Thyroid gland (tissue), 4 donors: ENCODE measurements around the gene SLC13A3. TPM values are rescaled to one million over a fixed set of nuclear protein-coding genes. Genes with fewer than 3 reads are reported as not detected.

Experiments used
- DNase-seq, 2 donors: peaks; one replicate each; pipeline ENCODE4 v3.0.0-alpha.2; 2019
- H3K27ac ChIP-seq, 3 donors: fragments of 200-600 bp; sonication (generic); 1 replicate in 2 of 3; 2 replicates in 1 of 3; pipeline ENCODE4 v1.5.1; 2016 to 2019; ENCODE audit warnings: mild to moderate bottlenecking in 1 of 3, moderate library complexity in 1 of 3
- H3K27me3 ChIP-seq: fragments of 200-600 bp; sonication (generic); one replicate; pipeline ENCODE4 v1.5.1; 2019
- H3K36me3 ChIP-seq, 2 donors: fragments of 200-600 bp; sonication (generic); one replicate each; pipeline ENCODE4 v1.5.1; 2016 to 2019
- H3K4me1 ChIP-seq, 2 donors: fragments of 200-600 bp; sonication (generic); one replicate each; pipeline ENCODE4 v1.5.1; 2017 to 2019
- H3K4me3 ChIP-seq, 3 donors: fragments of 200-600 bp; sonication (generic); replicated peaks in 1 of 3; 1 replicate in 2 of 3; 2 replicates in 1 of 3; pipeline ENCODE4 v1.5.1; 2016; ENCODE audit warnings: mild to moderate bottlenecking in 1 of 3
- H3K9me3 ChIP-seq: fragments of 200-600 bp; sonication (generic); one replicate; pipeline ENCODE4 v1.5.1; 2017
- CTCF ChIP-seq, 6 experiments: fragments of 200-600 bp in 3 of 6; fragments of 450-650 bp in 3 of 6; sonication (generic) in 3 of 6; IDR thresholded peaks; one replicate each; pipeline ENCODE4 v1.5.1; 2016 to 2019; ENCODE audit warnings: antibody characterized with exemption in 6 of 6, mild to moderate bottlenecking in 2 of 6, inconsistent platforms in 1 of 6, moderate library complexity in 1 of 6
- POLR2A ChIP-seq, 2 donors: fragments of 450-650 bp; IDR thresholded peaks; one replicate each; pipeline ENCODE4 v1.6.1; 2017; ENCODE audit warnings: antibody characterized with exemption in 2 of 2, mild to moderate bottlenecking in 2 of 2, moderate library complexity in 1 of 2
- WGBS, 2 donors: methylation state at CpG; one replicate each; pipeline ENCODE4 v1.1.5; 2017; 5-methylcytosine and 5-hydroxymethylcytosine counted together
- intact Hi-C: fragments of 100-400 bp; cut with DNase I; formaldehyde crosslinking; loops from one replicate; pipeline ENCODE4 v1.15.1; 2023
- total RNA-seq, 4 donors: library from RNA; depleted of rRNA; stranded (reverse); fragments of >200 nt; gene quantifications; one replicate each; pipeline ENCODE4 v1.2.3, GENCODE V29; 2016

Gene SLC13A3
- total RNA-seq, 4 donors from 2014 or later = 1.8 to 4.2 (median 2.1) TPM

GRCh38 chr20:46545077-46545826, 106.0 kb downstream of the SLC13A3 start:
- no peaks in the 10 kb centered on the region for H3K27me3 ChIP-seq
- H3K27ac ChIP-seq = no peak overlapping the region
- intact Hi-C loops = no loop called here
- H3K36me3 ChIP-seq = no peaks in the 10 kb centered on the region
- H3K4me1 ChIP-seq = no peaks in the 10 kb centered on the region
- no peak overlapping the region for H3K4me3 ChIP-seq
- TF ChIP-seq CTCF (IDR thresholded peaks at IDR 0.05) (no peak), POLR2A (IDR thresholded peaks at IDR 0.05) (no peak)
- 82 to 88% methylated on average over 8 to 13 of the region's 14 CpGs for WGBS, 2 donors
- H3K9me3 ChIP-seq = no peaks in the 10 kb centered on the region
- no peak for DNase-seq

- Histone ChIP-seq H3K27ac (no peak overlapping the region), H3K9me3 (no peaks in the 10 kb centered on the region), H3K4me3 (no peak overlapping the region), H3K27me3 (no peaks in the 10 kb centered on the region), H3K36me3 (no peaks in the 10 kb centered on the region), H3K4me1 (no peaks in the 10 kb centered on the region)
- WGBS, 2 donors = 89 to 93% methylated on average over 3 of the region's 3 CpGs
- no peak for DNase-seq
- TF ChIP-seq CTCF (IDR thresholded peaks at IDR 0.05) = no peak
- intact Hi-C loops = no loop called here
These were observed 106.7 kb downstream of the SLC13A3 start for GRCh38 chr20:46544576-46544975.

GRCh38 chr20:46543959-46544358, 107.3 kb downstream of the SLC13A3 start:
- TF ChIP-seq POLR2A (IDR thresholded peaks at IDR 0.05) (no peak), CTCF (IDR thresholded peaks at IDR 0.05) (no peak)
- Histone ChIP-seq H3K4me3 (no peak overlapping the region), H3K4me1 (no peaks in the 10 kb centered on the region), H3K36me3 (no peaks in the 10 kb centered on the region), H3K27me3 (no peaks in the 10 kb centered on the region), H3K9me3 (no peaks in the 10 kb centered on the region), H3K27ac (no peak overlapping the region)
- intact Hi-C loops = no loop called here
- 20 to 30% methylated on average over 1 of the region's 1 CpG for WGBS, 2 donors
- no peak for DNase-seq

- no peaks in the 10 kb centered on the region for H3K9me3 ChIP-seq
- H3K4me3 ChIP-seq = no peak overlapping the region
- no peaks in the 10 kb centered on the region for H3K36me3 ChIP-seq
- H3K4me1 ChIP-seq = no peaks in the 10 kb centered on the region
- H3K27ac ChIP-seq = no peak overlapping the region
- no peak for TF ChIP-seq CTCF (IDR thresholded peaks at IDR 0.05)
- no peak for TF ChIP-seq POLR2A (IDR thresholded peaks at IDR 0.05)
- H3K27me3 ChIP-seq = no peaks in the 10 kb centered on the region
- DNase-seq = no peak
- 81 to 91% methylated on average over 4 of the region's 4 CpGs for WGBS, 2 donors
- intact Hi-C loops = no loop called here
These were observed 108.2 kb downstream of the SLC13A3 start for GRCh38 chr20:46543033-46543432.

- H3K9me3 ChIP-seq = no peaks in the 10 kb centered on the region
- WGBS, 2 donors = 69 to 72% methylated on average over 36 of the region's 36 CpGs
- H3K27me3 ChIP-seq = no peaks in the 10 kb centered on the region
- no peak overlapping the region for H3K4me3 ChIP-seq
- H3K27ac ChIP-seq = no peak overlapping the region
- DNase-seq = no peak
- TF ChIP-seq CTCF (IDR thresholded peaks at IDR 0.05) (no peak), POLR2A (IDR thresholded peaks at IDR 0.05) (no peak)
- no peaks in the 10 kb centered on the region for H3K36me3 ChIP-seq
- intact Hi-C loops = no loop called here
- H3K4me1 ChIP-seq = no peaks in the 10 kb centered on the region
These were observed 109.9 kb downstream of the SLC13A3 start for GRCh38 chr20:46541229-46541935.
